SU-DHL-6 (cell line): ENCODE data around the gene BABAM1.

Experiments
- EZH2phosphoT487 ChIP-seq: fragments of 200-600 bp; sonication (generic), shearing (Covaris generic); conservative IDR thresholded peaks from 2 replicates; pipeline ENCODE4 v1.6.1; 2018; ENCODE audit warnings: mild to moderate bottlenecking, antibody characterized with exemption, low read length, moderate library complexity, mixed read lengths
- TF ChIP-seq, protein P1 (sequence below): fragments of 200-600 bp; sonication (generic); IDR thresholded peaks from one replicate; pipeline ENCODE4 v1.5.1; 2017; ENCODE audit warnings: antibody characterized with exemption, mild to moderate bottlenecking, low read length, moderate library complexity; ENCODE audit not compliant: insufficient read depth, poor library complexity, severe bottlenecking

GRCh38 chr19:17296976-17297375 is 29.7 kb downstream of the BABAM1 start:
- TF ChIP-seq, protein P1, sequence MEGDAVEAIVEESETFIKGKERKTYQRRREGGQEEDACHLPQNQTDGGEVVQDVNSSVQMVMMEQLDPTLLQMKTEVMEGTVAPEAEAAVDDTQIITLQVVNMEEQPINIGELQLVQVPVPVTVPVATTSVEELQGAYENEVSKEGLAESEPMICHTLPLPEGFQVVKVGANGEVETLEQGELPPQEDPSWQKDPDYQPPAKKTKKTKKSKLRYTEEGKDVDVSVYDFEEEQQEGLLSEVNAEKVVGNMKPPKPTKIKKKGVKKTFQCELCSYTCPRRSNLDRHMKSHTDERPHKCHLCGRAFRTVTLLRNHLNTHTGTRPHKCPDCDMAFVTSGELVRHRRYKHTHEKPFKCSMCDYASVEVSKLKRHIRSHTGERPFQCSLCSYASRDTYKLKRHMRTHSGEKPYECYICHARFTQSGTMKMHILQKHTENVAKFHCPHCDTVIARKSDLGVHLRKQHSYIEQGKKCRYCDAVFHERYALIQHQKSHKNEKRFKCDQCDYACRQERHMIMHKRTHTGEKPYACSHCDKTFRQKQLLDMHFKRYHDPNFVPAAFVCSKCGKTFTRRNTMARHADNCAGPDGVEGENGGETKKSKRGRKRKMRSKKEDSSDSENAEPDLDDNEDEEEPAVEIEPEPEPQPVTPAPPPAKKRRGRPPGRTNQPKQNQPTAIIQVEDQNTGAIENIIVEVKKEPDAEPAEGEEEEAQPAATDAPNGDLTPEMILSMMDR, result no peak
- no peak for TF ChIP-seq EZH2phosphoT487
